Coronary artery (tissue), 2 donors: Measurements from ENCODE around the gene BATF.

ENCODE experiments used
- DNase-seq: peaks from one replicate; pipeline ENCODE4 v3.0.0-alpha.2; 2017; ENCODE audit warnings: low spot score
- H3K27ac ChIP-seq, 2 donors: fragments of 200-600 bp; sonication (generic); one replicate each; pipeline ENCODE4 v1.5.1; 2016 to 2019
- H3K4me3 ChIP-seq: fragments of 200-600 bp; sonication (generic); 2 replicates; pipeline ENCODE4 v1.5.1; 2016; ENCODE audit warnings: mild to moderate bottlenecking, moderate library complexity
- CTCF ChIP-seq: fragments of 200-600 bp; sonication (generic); IDR thresholded peaks from one replicate; pipeline ENCODE4 v1.5.1; 2019; ENCODE audit warnings: antibody characterized with exemption

BATF gene

DNA sequence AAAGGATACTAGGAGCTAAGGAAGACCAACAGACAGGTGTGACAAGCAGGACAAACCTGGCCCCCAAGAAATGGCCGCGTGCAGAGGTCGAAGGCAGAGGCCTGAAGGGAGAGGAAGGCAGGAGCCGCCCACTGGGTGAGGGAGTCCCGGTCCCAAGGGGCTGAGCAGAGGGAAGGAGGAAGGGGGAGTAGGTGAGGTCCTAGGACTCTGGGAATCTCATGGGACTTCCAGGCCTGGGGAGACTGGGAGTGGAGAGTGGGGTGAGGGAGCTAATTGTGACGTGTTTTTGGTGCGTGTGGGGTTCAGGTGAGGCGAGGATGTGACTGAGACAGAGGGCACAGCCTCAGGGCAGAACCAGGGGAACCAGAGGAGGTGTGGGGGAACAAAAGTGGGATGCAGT lies 44.5 kb downstream of the BATF start:
- no peak for DNase-seq

DNA sequence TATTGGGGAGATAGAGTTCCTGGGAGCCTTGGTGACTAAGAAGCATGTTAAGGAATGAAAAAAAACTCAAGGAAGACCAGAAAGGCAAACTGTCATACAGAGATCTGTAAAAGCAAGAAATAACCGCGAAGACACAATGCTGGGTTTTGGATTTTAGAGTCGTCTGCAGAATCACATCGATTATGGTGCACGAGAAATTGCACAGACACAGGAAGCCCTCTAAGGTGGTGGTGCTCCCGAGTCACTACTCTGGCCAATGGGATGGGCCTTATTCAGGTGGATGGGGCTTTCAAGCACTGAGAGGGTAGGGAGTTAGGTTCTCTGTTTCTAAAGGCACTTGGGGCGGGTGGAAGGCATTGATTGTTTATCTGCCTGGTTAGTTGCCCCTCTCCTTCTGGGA lies 45.9 kb downstream of the BATF start:
- no peak for TF ChIP-seq CTCF
- H3K4me3 ChIP-seq: no peak overlapping the region
- no peak for DNase-seq
- no peak overlapping the region for H3K27ac ChIP-seq

More for the DNA sequence above, 44.5 kb downstream of the BATF start:
- no peak for TF ChIP-seq CTCF
- Histone ChIP-seq H3K27ac (no peak overlapping the region), H3K4me3 (no peak overlapping the region)

GRCh38 chr14:75568791-75569190 lies 46.5 kb downstream of the BATF start:
- H3K4me3 ChIP-seq: no peak overlapping the region
- TF ChIP-seq CTCF: no peak
- no peak overlapping the region for H3K27ac ChIP-seq
- no peak for DNase-seq

DNA sequence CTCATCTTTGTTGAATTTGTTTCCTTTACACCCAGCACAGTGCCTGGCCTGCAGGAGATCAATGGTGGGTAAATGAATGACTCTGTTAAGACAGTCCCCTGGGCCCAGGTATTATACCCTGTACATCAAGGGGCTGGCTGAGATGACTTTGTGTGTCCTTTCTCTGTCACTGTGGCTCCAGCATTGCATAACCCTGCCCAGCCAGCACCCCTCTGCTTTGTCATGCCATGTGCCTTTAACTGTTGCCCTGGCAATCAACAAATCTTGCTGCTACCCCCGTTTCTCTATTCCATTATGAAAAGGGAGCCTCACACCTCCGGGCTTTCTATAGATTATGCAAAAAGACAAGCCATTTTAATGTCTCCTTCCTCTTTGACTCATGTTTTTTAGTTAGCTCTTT lies 48.5 kb downstream of the BATF start:
- no peak for TF ChIP-seq CTCF
- no peak for DNase-seq
- Histone ChIP-seq H3K27ac (no peak overlapping the region), H3K4me3 (no peak overlapping the region)

- TF ChIP-seq CTCF: no peak
- Histone ChIP-seq H3K27ac (no peak overlapping the region), H3K4me3 (no peak overlapping the region)
- no peak for DNase-seq
Measured at GRCh38 chr14:75572104-75572503, 49.8 kb downstream of the BATF start.

- Histone ChIP-seq H3K27ac (no peak overlapping the region), H3K4me3 (no peak overlapping the region)
- DNase-seq: no peak
- TF ChIP-seq CTCF: no peak
Measured at GRCh38 chr14:75577090-75577489, 54.8 kb downstream of the BATF start.

GRCh38 chr14:75577729-75578101 lies 55.4 kb downstream of the BATF start:
- TF ChIP-seq CTCF: peak; percentile 59
- peak; percentile 83 for DNase-seq
- H3K27ac ChIP-seq: peak overlapping the region; percentile 70 to 89
- H3K4me3 ChIP-seq: peak overlapping the region; percentile 77
